Superior temporal gyrus (tissue), 1 donor: ENCODE results near the gene TUBA4B.
A peak's percentile ranks its signal among the peaks of the same experiment; 100 is the strongest.
"Not testable (repeated sequence)": the region's sequence is repeated elsewhere in the genome, so short reads cannot be mapped to it uniquely, and the experiment has no call there.

ENCODE experiments used
- DNase-seq: peaks from one replicate; pipeline ENCODE4 v3.0.0-alpha.2; 2016; ENCODE audit errors: extremely low spot score

TUBA4B gene

GRCh38 chr2:219247678-219248642 lies 5.1 kb upstream of the TUBA4B start:
- DNase-seq: no peak

- DNase-seq: no peak
Observed at GRCh38 chr2:219248845-219249202, 4.2 kb upstream of the TUBA4B start.

- DNase-seq: peak; percentile 68
Observed at GRCh38 chr2:219249203-219249980, 3.7 kb upstream of the TUBA4B start.

GRCh38 chr2:219250049-219250781 lies 2.8 kb upstream of the TUBA4B start:
- DNase-seq: no peak

- DNase-seq: no peak
Observed at GRCh38 chr2:219251656-219252055, 1.4 kb upstream of the TUBA4B start.

- no peak for DNase-seq
Observed at GRCh38 chr2:219252084-219252483, 959 bp upstream of the TUBA4B start.

GRCh38 chr2:219252570-219252899 lies 508 bp upstream of the TUBA4B start:
- no peak for DNase-seq

GRCh38 chr2:219253753-219254589 lies 928 bp downstream of the TUBA4B start, which contains the start of gene TUBA4A:
TUBA4A (minus strand) TSS chr2:219253918; CDS start chr2:219253858, 60 bp downstream.
- DNase-seq: peak; percentile 82

GRCh38 chr2:219254590-219255201 lies 1.7 kb downstream of the TUBA4B start:
- DNase-seq: peak; percentile 18

GRCh38 chr2:219258942-219259341 lies 5.9 kb downstream of the TUBA4B start:
- DNase-seq: not testable (repeated sequence)

- DNase-seq: peak; percentile 33
Observed at GRCh38 chr2:219261024-219261855, 8.2 kb downstream of the TUBA4B start.

GRCh38 chr2:219266232-219266631 lies 13.2 kb downstream of the TUBA4B start:
- DNase-seq: no peak

GRCh38 chr2:219266886-219267285 lies 13.8 kb downstream of the TUBA4B start:
- DNase-seq: no peak

GRCh38 chr2:219268294-219268693 lies 15.3 kb downstream of the TUBA4B start:
- DNase-seq: no peak

GRCh38 chr2:219269362-219270054 lies 16.5 kb downstream of the TUBA4B start:
- DNase-seq: no peak

- no peak for DNase-seq
Observed at GRCh38 chr2:219270055-219270372, 17.0 kb downstream of the TUBA4B start.

GRCh38 chr2:219271021-219271420 lies 18.0 kb downstream of the TUBA4B start:
- DNase-seq: no peak

GRCh38 chr2:219272356-219272755 lies 19.3 kb downstream of the TUBA4B start:
- no peak for DNase-seq

- DNase-seq: no peak
Observed at GRCh38 chr2:219272995-219273394, 20.0 kb downstream of the TUBA4B start.
